H9 (cell line): ENCODE data around the gene DCC. TPM values are rescaled to one million over a fixed set of nuclear protein-coding genes. Genes with fewer than 3 reads are reported as not detected.

Experiments
- DNase-seq: peaks from one replicate; pipeline ENCODE4 v3.0.0-alpha.2; 2017
- H2AFZ ChIP-seq: one replicate; pipeline ENCODE4 v1.6.1; 2013; ENCODE audit warnings: mild to moderate bottlenecking, low read length, control low read depth, moderate library complexity
- H2AK5ac ChIP-seq: 2 replicates; pipeline ENCODE4 v1.6.1; 2013; ENCODE audit warnings: low read length, control low read depth, mixed read lengths; ENCODE audit not compliant: insufficient read length
- H2BK120ac ChIP-seq: one replicate; pipeline ENCODE4 v1.6.1; 2013; ENCODE audit warnings: low read depth, mild to moderate bottlenecking, low read length, control low read depth, inconsistent platforms; ENCODE audit not compliant: poor library complexity, severe bottlenecking
- H2BK12ac ChIP-seq: 2 replicates; pipeline ENCODE4 v1.6.1; 2013; ENCODE audit warnings: low read length, control low read depth, mixed read lengths, low read depth; ENCODE audit not compliant: insufficient read length
- H2BK15ac ChIP-seq: 2 replicates; pipeline ENCODE4 v1.6.1; 2013; ENCODE audit warnings: low read depth, low read length, control low read depth
- H2BK20ac ChIP-seq: one replicate; pipeline ENCODE4 v1.6.1; 2013; ENCODE audit warnings: low read depth, mild to moderate bottlenecking, low read length, control low read depth, inconsistent platforms; ENCODE audit not compliant: poor library complexity, severe bottlenecking
- H2BK5ac ChIP-seq: 2 replicates; pipeline ENCODE4 v1.6.1; 2013; ENCODE audit warnings: low read length, control low read depth, mixed read lengths; ENCODE audit not compliant: insufficient read length
- H3K14ac ChIP-seq: 2 replicates; pipeline ENCODE4 v1.6.1; 2013; ENCODE audit warnings: low read length, control low read depth; ENCODE audit not compliant: insufficient read depth
- H3K18ac ChIP-seq: 2 replicates; pipeline ENCODE4 v1.6.1; 2013; ENCODE audit warnings: low read depth, mild to moderate bottlenecking, mixed read lengths, low read length, control low read depth; ENCODE audit not compliant: insufficient read length
- H3K23ac ChIP-seq: 2 replicates; pipeline ENCODE4 v1.6.1; 2013; ENCODE audit warnings: low read length, control low read depth, mixed read lengths, low read depth; ENCODE audit not compliant: insufficient read length
- H3K23me2 ChIP-seq: 2 replicates; pipeline ENCODE4 v1.6.1; 2013; ENCODE audit warnings: low read depth, mild to moderate bottlenecking, mixed read lengths, low read length, control low read depth; ENCODE audit not compliant: insufficient read length, poor library complexity, severe bottlenecking
- H3K27ac ChIP-seq: 2 replicates; pipeline ENCODE4 v1.5.1; 2013; ENCODE audit warnings: low read length, control low read depth, mixed read lengths, low read depth; ENCODE audit not compliant: insufficient read length
- H3K27me3 ChIP-seq: 2 replicates; pipeline ENCODE4 v1.6.1; 2013; ENCODE audit warnings: low read length, control low read depth, inconsistent platforms; ENCODE audit not compliant: insufficient read depth
- H3K4ac ChIP-seq: 2 replicates; pipeline ENCODE4 v1.6.1; 2013; ENCODE audit warnings: low read depth, mild to moderate bottlenecking, control low read depth, inconsistent platforms, low read length, moderate library complexity
- H3K4me1 ChIP-seq: 2 replicates; pipeline ENCODE4 v1.6.1; 2013; ENCODE audit warnings: low read length, control low read depth, inconsistent platforms; ENCODE audit not compliant: insufficient read depth
- H3K4me2 ChIP-seq: 2 replicates; pipeline ENCODE4 v1.6.1; 2013; ENCODE audit warnings: low read length, control low read depth, mixed read lengths; ENCODE audit not compliant: insufficient read length, insufficient read depth
- H3K56ac ChIP-seq: 2 replicates; pipeline ENCODE4 v1.6.1; 2013; ENCODE audit warnings: low read depth, mild to moderate bottlenecking, mixed read lengths, low read length, control low read depth; ENCODE audit not compliant: insufficient read length
- H3K79me1 ChIP-seq: 2 replicates; pipeline ENCODE4 v1.6.1; 2013; ENCODE audit warnings: low read depth, mild to moderate bottlenecking, moderate library complexity, low read length, control low read depth, inconsistent platforms; ENCODE audit not compliant: insufficient read depth, poor library complexity, severe bottlenecking
- H3K79me2 ChIP-seq: 2 replicates; pipeline ENCODE4 v1.6.1; 2013; ENCODE audit warnings: low read length, control low read depth, inconsistent platforms; ENCODE audit not compliant: insufficient read depth
- H3K9ac ChIP-seq: 2 replicates; pipeline ENCODE4 v1.6.1; 2013; ENCODE audit warnings: low read length, control low read depth, mixed read lengths; ENCODE audit not compliant: insufficient read length; ENCODE audit errors: extremely low read depth
- H3K9me3 ChIP-seq: one replicate; pipeline ENCODE4 v1.6.1; 2013; ENCODE audit warnings: low read depth, low read length, inconsistent platforms; ENCODE audit not compliant: control insufficient read depth
- H3T11ph ChIP-seq: one replicate; pipeline ENCODE4 v1.6.1; 2013; ENCODE audit warnings: mild to moderate bottlenecking, low read length, control low read depth, inconsistent platforms
- H4K20me1 ChIP-seq: one replicate; pipeline ENCODE4 v1.6.1; 2013; ENCODE audit not compliant: control insufficient read depth, insufficient read length, insufficient read depth
- H4K5ac ChIP-seq: 2 replicates; pipeline ENCODE4 v1.6.1; 2013; ENCODE audit warnings: low read depth, mild to moderate bottlenecking, mixed read lengths, low read length, control low read depth; ENCODE audit not compliant: insufficient read length
- H4K8ac ChIP-seq: replicated peaks from 2 replicates; pipeline ENCODE4 v1.6.1; 2013; ENCODE audit warnings: low read length, control low read depth, mixed read lengths, low read depth; ENCODE audit not compliant: insufficient read length
- H4K91ac ChIP-seq: 2 replicates; pipeline ENCODE4 v1.6.1; 2013; ENCODE audit warnings: low read depth, mild to moderate bottlenecking, moderate library complexity, mixed read lengths, low read length, control low read depth; ENCODE audit not compliant: insufficient read length
- H3K27ac Mint-ChIP-seq, 3 experiments: 2 replicates in 2 of 3; 3 replicates in 1 of 3; pipeline ENCODE4 v1.8.0; 2020 to 2021; ENCODE audit warnings: mixed read lengths in 3 of 3, mild to moderate bottlenecking in 1 of 3, moderate library complexity in 1 of 3
- H3K27me3 Mint-ChIP-seq: 2 replicates; pipeline ENCODE4 v1.8.0; 2021; ENCODE audit warnings: low read depth, mild to moderate bottlenecking, moderate library complexity, mixed read lengths
- H3K36me3 Mint-ChIP-seq, 3 experiments: 2 replicates in 2 of 3; 3 replicates in 1 of 3; pipeline ENCODE4 v1.8.0; 2020 to 2021; ENCODE audit warnings: low read depth in 3 of 3, mixed read lengths in 3 of 3; ENCODE audit not compliant: insufficient read depth in 1 of 3
- H3K4me1 Mint-ChIP-seq, 2 experiments: 2 replicates each; pipeline ENCODE4 v1.8.0; 2020; ENCODE audit warnings: mixed read lengths in 2 of 2
- H3K4me3 Mint-ChIP-seq, 2 experiments: 2 replicates in 1 of 2; 3 replicates in 1 of 2; pipeline ENCODE4 v1.8.0; 2020 to 2021; ENCODE audit warnings: mild to moderate bottlenecking in 2 of 2, mixed read lengths in 2 of 2, moderate library complexity in 1 of 2
- H3K9me3 Mint-ChIP-seq, 2 experiments: 2 replicates in 1 of 2; 3 replicates in 1 of 2; pipeline ENCODE4 v1.8.0; 2020; ENCODE audit warnings: mild to moderate bottlenecking in 2 of 2, mixed read lengths in 2 of 2, moderate library complexity in 1 of 2
- total RNA-seq: library from RNA; stranded (reverse); gene quantifications from 2 replicates; pipeline ENCODE4 v1.2.1, GENCODE V29; 2021
- TF ChIP-seq, protein P1 (sequence below): fragments of 200-600 bp; sonication (generic); conservative IDR thresholded peaks from 3 replicates; pipeline ENCODE4 v1.8.0; 2021; ENCODE audit warnings: antibody characterized with exemption, mild to moderate bottlenecking

Gene DCC
- total RNA-seq, 1 experiment from 2014 or later, result 0.35 TPM

DNA sequence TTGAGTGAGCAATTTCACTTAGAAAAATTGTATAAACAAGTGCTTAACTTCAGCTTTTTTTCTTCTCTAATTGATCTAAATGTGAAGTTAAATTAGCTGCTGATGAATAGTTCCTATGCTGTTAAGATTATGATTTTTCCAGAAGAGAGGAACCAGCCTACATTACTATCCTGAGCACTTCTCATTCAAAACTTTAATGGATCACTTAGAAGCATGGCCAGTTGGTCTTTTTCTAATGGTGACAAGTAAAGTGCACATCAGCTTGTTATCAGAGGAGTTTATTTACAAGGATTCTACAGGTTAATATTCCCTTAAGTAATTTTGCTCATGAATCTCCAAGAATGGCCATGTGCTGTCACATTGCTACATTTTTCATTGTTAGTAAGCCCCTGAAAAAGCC is 37.1 kb downstream of the DCC start:
- TF ChIP-seq, protein P1, sequence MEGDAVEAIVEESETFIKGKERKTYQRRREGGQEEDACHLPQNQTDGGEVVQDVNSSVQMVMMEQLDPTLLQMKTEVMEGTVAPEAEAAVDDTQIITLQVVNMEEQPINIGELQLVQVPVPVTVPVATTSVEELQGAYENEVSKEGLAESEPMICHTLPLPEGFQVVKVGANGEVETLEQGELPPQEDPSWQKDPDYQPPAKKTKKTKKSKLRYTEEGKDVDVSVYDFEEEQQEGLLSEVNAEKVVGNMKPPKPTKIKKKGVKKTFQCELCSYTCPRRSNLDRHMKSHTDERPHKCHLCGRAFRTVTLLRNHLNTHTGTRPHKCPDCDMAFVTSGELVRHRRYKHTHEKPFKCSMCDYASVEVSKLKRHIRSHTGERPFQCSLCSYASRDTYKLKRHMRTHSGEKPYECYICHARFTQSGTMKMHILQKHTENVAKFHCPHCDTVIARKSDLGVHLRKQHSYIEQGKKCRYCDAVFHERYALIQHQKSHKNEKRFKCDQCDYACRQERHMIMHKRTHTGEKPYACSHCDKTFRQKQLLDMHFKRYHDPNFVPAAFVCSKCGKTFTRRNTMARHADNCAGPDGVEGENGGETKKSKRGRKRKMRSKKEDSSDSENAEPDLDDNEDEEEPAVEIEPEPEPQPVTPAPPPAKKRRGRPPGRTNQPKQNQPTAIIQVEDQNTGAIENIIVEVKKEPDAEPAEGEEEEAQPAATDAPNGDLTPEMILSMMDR, result no peak
- no peak overlapping the region for H3K56ac ChIP-seq
- H3K27ac ChIP-seq, result no peak overlapping the region
- Mint-ChIP-seq H3K9me3 (no peaks in the 10 kb centered on the region; a peak in 1 of 5 replicates), H3K27ac (no peak overlapping the region), H3K36me3 (no peaks in the 10 kb centered on the region), H3K4me1 (no peaks in the 10 kb centered on the region), H3K27me3 (no peaks in the 10 kb centered on the region), H3K4me3 (no peak overlapping the region)
- H2BK12ac ChIP-seq, result no peak overlapping the region
- no peak overlapping the region for H3K9ac ChIP-seq
- no peak overlapping the region for H3K14ac ChIP-seq
- no peaks in the 10 kb centered on the region for H3K79me1 ChIP-seq
- no peaks in the 10 kb centered on the region for H4K20me1 ChIP-seq
- H3K4me2 ChIP-seq, result no peak overlapping the region
- H3K4ac ChIP-seq, result no peak overlapping the region
- no peak overlapping the region for H4K91ac ChIP-seq
- DNase-seq, result no peak
- H3K79me2 ChIP-seq, result no peaks in the 10 kb centered on the region
- H2AK5ac ChIP-seq, result no peak overlapping the region
- no peak overlapping the region for H3K18ac ChIP-seq
- H3K9me3 ChIP-seq, result no peaks in the 10 kb centered on the region
- no peak overlapping the region for H2BK15ac ChIP-seq
- H3T11ph ChIP-seq, result no peak overlapping the region
- no peak overlapping the region for H2BK120ac ChIP-seq
- no peak overlapping the region for H2BK20ac ChIP-seq
- H2BK5ac ChIP-seq, result no peak overlapping the region
- H3K23me2 ChIP-seq, result no peaks in the 10 kb centered on the region
- H3K23ac ChIP-seq, result no peak overlapping the region
- H3K27me3 ChIP-seq, result no peaks in the 10 kb centered on the region
- no peak overlapping the region for H2AFZ ChIP-seq
- no peaks in the 10 kb centered on the region for H3K4me1 ChIP-seq
- H4K8ac ChIP-seq, result no peak overlapping the region
- H4K5ac ChIP-seq, result no peak overlapping the region
